Measurements from ENCODE around the gene FAM162A.

The FAM162A gene

GRCh38 chr3:122351612-122352011 lies 32.4 kb upstream of the FAM162A start:
- Histone ChIP-seq H3K79me1 (ENCODE audit: low read length) (no peaks in the 10 kb centered on the region), H3K4me1 (ENCODE audit: control insufficient read depth, low read depth, low read length) (no peaks in the 10 kb centered on the region), H3K27me3 (ENCODE audit: insufficient read depth, low read length, poor library complexity) (no peaks in the 10 kb centered on the region), H2BK120ac (ENCODE audit: low read depth, low read length) (no peak overlapping the region), H3K4me2 (ENCODE audit: low read length) (no peak overlapping the region), H3K4ac (ENCODE audit: low read depth, low read length) (no peak overlapping the region), H3K79me2 (ENCODE audit: control insufficient read depth, insufficient read depth, low read length) (no peaks in the 10 kb centered on the region), H4K5ac (ENCODE audit: low read length) (no peak overlapping the region), H2AK5ac (ENCODE audit: low read length) (no peak overlapping the region), H3K27ac (ENCODE audit: low read depth, low read length) (no peak overlapping the region), H2BK15ac (replicated peaks; ENCODE audit: low read depth) (no peak overlapping the region), H4K8ac (ENCODE audit: low read depth, low read length) (no peak overlapping the region), H3K4me3 (ENCODE audit: low read length) (no peak overlapping the region), H2BK5ac (ENCODE audit: low read length) (no peak overlapping the region), H3K23ac (ENCODE audit: low read length) (no peak overlapping the region), H3K18ac (ENCODE audit: low read length) (no peak overlapping the region), H3K9ac (ENCODE audit: low read length) (no peak overlapping the region), H3K56ac (ENCODE audit: low read length) (no peak overlapping the region), H3K36me3 (ENCODE audit: control insufficient read depth, insufficient read depth, low read length) (no peaks in the 10 kb centered on the region)
- DNase-seq = no peak
- WGBS (ENCODE audit: extremely low coverage, insufficient coverage, low lambda C conversion rate) = no CpG with 5 or more reads among the region's 4 CpGs

- H3K27me3 ChIP-seq (ENCODE audit: insufficient read depth, low read length, poor library complexity) = no peaks in the 10 kb centered on the region
- H4K5ac ChIP-seq (ENCODE audit: low read length) = no peak overlapping the region
- H3K4me1 ChIP-seq (ENCODE audit: control insufficient read depth, low read depth, low read length) = no peaks in the 10 kb centered on the region
- no peak overlapping the region for H2BK120ac ChIP-seq (ENCODE audit: low read depth, low read length)
- no CpG with 5 or more reads among the region's 2 CpGs for WGBS (ENCODE audit: extremely low coverage, insufficient coverage, low lambda C conversion rate)
- DNase-seq = no peak
- H3K4ac ChIP-seq (ENCODE audit: low read depth, low read length) = no peak overlapping the region
- H2AK5ac ChIP-seq (ENCODE audit: low read length) = no peak overlapping the region
- H3K79me1 ChIP-seq (ENCODE audit: low read length) = no peaks in the 10 kb centered on the region
- no peak overlapping the region for H3K27ac ChIP-seq (ENCODE audit: low read depth, low read length)
- no peaks in the 10 kb centered on the region for H3K36me3 ChIP-seq (ENCODE audit: control insufficient read depth, insufficient read depth, low read length)
- no peak overlapping the region for H3K23ac ChIP-seq (ENCODE audit: low read length)
- no peak overlapping the region for H2BK15ac ChIP-seq (replicated peaks; ENCODE audit: low read depth)
- H4K8ac ChIP-seq (ENCODE audit: low read depth, low read length) = no peak overlapping the region
- no peaks in the 10 kb centered on the region for H3K79me2 ChIP-seq (ENCODE audit: control insufficient read depth, insufficient read depth, low read length)
- H3K9ac ChIP-seq (ENCODE audit: low read length) = no peak overlapping the region
- no peak overlapping the region for H3K18ac ChIP-seq (ENCODE audit: low read length)
- no peak overlapping the region for H2BK5ac ChIP-seq (ENCODE audit: low read length)
- H3K4me2 ChIP-seq (ENCODE audit: low read length) = no peak overlapping the region
- H3K4me3 ChIP-seq (ENCODE audit: low read length) = no peak overlapping the region
- H3K56ac ChIP-seq (ENCODE audit: low read length) = no peak overlapping the region
These were observed 30.8 kb upstream of the FAM162A start for GRCh38 chr3:122353215-122353614.

DNA sequence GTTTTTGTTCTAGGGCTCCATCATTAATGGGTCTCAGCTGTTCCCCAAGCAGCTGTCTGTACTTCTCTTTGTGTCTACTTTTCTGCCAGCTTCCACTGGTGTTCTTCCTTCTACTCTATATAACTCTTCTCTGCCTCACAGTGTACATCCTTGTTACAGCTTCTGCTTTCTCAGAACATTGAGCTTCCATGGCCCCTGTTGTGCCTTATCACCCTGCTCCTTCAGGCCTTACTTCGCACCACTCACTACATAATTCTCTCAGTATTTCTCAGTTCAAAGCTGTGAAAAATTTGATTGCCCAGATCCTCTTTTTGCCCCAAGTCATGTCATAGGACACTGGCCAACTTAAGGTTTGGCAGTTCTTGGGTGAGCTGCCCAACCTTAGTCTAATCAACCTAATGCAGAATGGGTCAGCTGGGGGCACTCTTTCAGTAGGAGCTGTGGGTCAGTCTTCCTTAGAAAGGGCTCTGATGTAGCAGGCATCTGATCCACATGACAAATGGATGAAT lies 30.0 kb upstream of the FAM162A start:
- Histone ChIP-seq H3K4ac (ENCODE audit: low read depth, low read length) (no peak overlapping the region), H3K56ac (ENCODE audit: low read length) (no peak overlapping the region), H3K23ac (ENCODE audit: low read length) (no peak overlapping the region), H2BK15ac (replicated peaks; ENCODE audit: low read depth) (no peak overlapping the region), H3K4me2 (ENCODE audit: low read length) (no peak overlapping the region), H3K27me3 (ENCODE audit: insufficient read depth, low read length, poor library complexity) (no peaks in the 10 kb centered on the region), H3K36me3 (ENCODE audit: control insufficient read depth, insufficient read depth, low read length) (no peaks in the 10 kb centered on the region), H3K4me3 (ENCODE audit: low read length) (no peak overlapping the region), H4K8ac (ENCODE audit: low read depth, low read length) (no peak overlapping the region), H4K5ac (ENCODE audit: low read length) (no peak overlapping the region), H3K79me1 (ENCODE audit: low read length) (no peaks in the 10 kb centered on the region), H3K27ac (ENCODE audit: low read depth, low read length) (no peak overlapping the region), H2AK5ac (ENCODE audit: low read length) (no peak overlapping the region), H3K79me2 (ENCODE audit: control insufficient read depth, insufficient read depth, low read length) (no peaks in the 10 kb centered on the region), H3K18ac (ENCODE audit: low read length) (no peak overlapping the region), H2BK120ac (ENCODE audit: low read depth, low read length) (no peak overlapping the region), H3K4me1 (ENCODE audit: control insufficient read depth, low read depth, low read length) (no peaks in the 10 kb centered on the region), H3K9ac (ENCODE audit: low read length) (no peak overlapping the region), H2BK5ac (ENCODE audit: low read length) (no peak overlapping the region)
- DNase-seq = no peak
- WGBS (ENCODE audit: extremely low coverage, insufficient coverage, low lambda C conversion rate) = no CpG with 5 or more reads among the region's 1 CpG

DNA sequence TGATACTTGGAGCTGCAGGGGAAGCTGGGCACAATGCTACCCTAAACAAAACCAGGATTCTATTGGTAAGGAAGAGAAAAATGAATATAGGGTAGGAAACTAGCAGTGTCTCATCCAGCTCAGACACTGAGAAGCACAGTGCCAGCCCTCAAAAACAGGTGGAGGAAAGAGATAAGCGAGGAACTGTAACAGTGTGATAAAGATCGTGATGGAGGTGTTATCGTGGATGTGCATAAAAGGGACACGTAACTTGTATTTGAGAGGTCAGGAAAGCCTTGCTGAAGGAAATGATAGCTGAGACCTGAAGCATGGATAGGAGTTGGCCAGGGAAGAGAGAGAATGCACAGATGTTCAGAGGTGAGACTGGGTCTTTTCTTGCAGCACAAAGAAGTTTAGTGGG lies 28.4 kb upstream of the FAM162A start:
- Histone ChIP-seq H3K27me3 (ENCODE audit: insufficient read depth, low read length, poor library complexity) (no peaks in the 10 kb centered on the region), H3K56ac (ENCODE audit: low read length) (no peak overlapping the region), H3K4me1 (ENCODE audit: control insufficient read depth, low read depth, low read length) (no peaks in the 10 kb centered on the region), H2BK15ac (replicated peaks; ENCODE audit: low read depth) (no peak overlapping the region), H3K4me3 (ENCODE audit: low read length) (no peak overlapping the region), H3K18ac (ENCODE audit: low read length) (no peak overlapping the region), H3K36me3 (ENCODE audit: control insufficient read depth, insufficient read depth, low read length) (no peaks in the 10 kb centered on the region), H3K79me1 (ENCODE audit: low read length) (no peaks in the 10 kb centered on the region), H4K8ac (ENCODE audit: low read depth, low read length) (no peak overlapping the region), H2AK5ac (ENCODE audit: low read length) (no peak overlapping the region), H3K27ac (ENCODE audit: low read depth, low read length) (no peak overlapping the region), H3K23ac (ENCODE audit: low read length) (no peak overlapping the region), H3K79me2 (ENCODE audit: control insufficient read depth, insufficient read depth, low read length) (no peaks in the 10 kb centered on the region), H3K4ac (ENCODE audit: low read depth, low read length) (no peak overlapping the region), H2BK120ac (ENCODE audit: low read depth, low read length) (no peak overlapping the region), H4K5ac (ENCODE audit: low read length) (no peak overlapping the region), H3K9ac (ENCODE audit: low read length) (no peak overlapping the region), H2BK5ac (ENCODE audit: low read length) (no peak overlapping the region), H3K4me2 (ENCODE audit: low read length) (no peak overlapping the region)
- WGBS (ENCODE audit: extremely low coverage, insufficient coverage, low lambda C conversion rate) = 90% methylated on average over 4 of the region's 4 CpGs
- DNase-seq = no peak

- no peaks in the 10 kb centered on the region for H3K4me1 ChIP-seq (ENCODE audit: control insufficient read depth, low read depth, low read length)
- no peak overlapping the region for H3K18ac ChIP-seq (ENCODE audit: low read length)
- no peak overlapping the region for H3K9ac ChIP-seq (ENCODE audit: low read length)
- DNase-seq = peak; percentile 78
- no peak overlapping the region for H3K4me3 ChIP-seq (ENCODE audit: low read length)
- H3K79me1 ChIP-seq (ENCODE audit: low read length) = no peaks in the 10 kb centered on the region
- H3K56ac ChIP-seq (ENCODE audit: low read length) = no peak overlapping the region
- no peak overlapping the region for H2BK5ac ChIP-seq (ENCODE audit: low read length)
- no peak overlapping the region for H3K4me2 ChIP-seq (ENCODE audit: low read length)
- H4K8ac ChIP-seq (ENCODE audit: low read depth, low read length) = no peak overlapping the region
- no peak overlapping the region for H2AK5ac ChIP-seq (ENCODE audit: low read length)
- H3K27me3 ChIP-seq (ENCODE audit: insufficient read depth, low read length, poor library complexity) = no peaks in the 10 kb centered on the region
- no peak overlapping the region for H3K4ac ChIP-seq (ENCODE audit: low read depth, low read length)
- no peak overlapping the region for H2BK15ac ChIP-seq (replicated peaks; ENCODE audit: low read depth)
- H4K5ac ChIP-seq (ENCODE audit: low read length) = no peak overlapping the region
- H3K23ac ChIP-seq (ENCODE audit: low read length) = no peak overlapping the region
- H3K36me3 ChIP-seq (ENCODE audit: control insufficient read depth, insufficient read depth, low read length) = no peaks in the 10 kb centered on the region
- no peak overlapping the region for H2BK120ac ChIP-seq (ENCODE audit: low read depth, low read length)
- no peak overlapping the region for H3K27ac ChIP-seq (ENCODE audit: low read depth, low read length)
- H3K79me2 ChIP-seq (ENCODE audit: control insufficient read depth, insufficient read depth, low read length) = no peaks in the 10 kb centered on the region
- WGBS (ENCODE audit: extremely low coverage, insufficient coverage, low lambda C conversion rate) = no CpG with 5 or more reads among the region's 4 CpGs
These were observed 27.6 kb upstream of the FAM162A start for GRCh38 chr3:122356402-122356801.
